Measurements from ENCODE around the gene ANKMY1. TPM values are rescaled to one million over a fixed set of nuclear protein-coding genes. Genes with fewer than 3 reads are reported as not detected.

The ANKMY1 gene
- total and polyA plus RNA-seq, 2 experiments from 2014 or later = 2.3 to 8.9 TPM

DNA sequence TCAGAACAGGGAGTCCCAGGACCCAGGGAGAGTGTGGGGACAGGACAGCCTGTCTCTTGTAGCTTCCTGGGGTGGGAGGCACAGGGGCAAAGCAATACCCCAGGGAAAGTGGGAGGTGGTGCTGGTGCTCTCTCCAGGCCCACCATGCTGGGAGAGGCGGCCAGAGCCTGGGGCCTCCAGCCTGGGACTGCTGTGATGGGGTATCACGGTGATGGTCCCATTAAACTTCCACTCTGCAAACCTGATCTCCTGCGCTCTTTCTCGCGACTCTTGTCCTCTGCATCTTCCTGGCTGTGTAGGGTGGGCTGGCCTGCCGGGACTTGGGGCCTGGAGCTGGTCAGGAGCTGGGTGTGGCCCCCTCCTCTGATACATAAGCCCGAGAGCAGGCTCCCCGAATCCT is 20.7 kb upstream of the ANKMY1 start (continued):
- TF ChIP-seq, protein P1, sequence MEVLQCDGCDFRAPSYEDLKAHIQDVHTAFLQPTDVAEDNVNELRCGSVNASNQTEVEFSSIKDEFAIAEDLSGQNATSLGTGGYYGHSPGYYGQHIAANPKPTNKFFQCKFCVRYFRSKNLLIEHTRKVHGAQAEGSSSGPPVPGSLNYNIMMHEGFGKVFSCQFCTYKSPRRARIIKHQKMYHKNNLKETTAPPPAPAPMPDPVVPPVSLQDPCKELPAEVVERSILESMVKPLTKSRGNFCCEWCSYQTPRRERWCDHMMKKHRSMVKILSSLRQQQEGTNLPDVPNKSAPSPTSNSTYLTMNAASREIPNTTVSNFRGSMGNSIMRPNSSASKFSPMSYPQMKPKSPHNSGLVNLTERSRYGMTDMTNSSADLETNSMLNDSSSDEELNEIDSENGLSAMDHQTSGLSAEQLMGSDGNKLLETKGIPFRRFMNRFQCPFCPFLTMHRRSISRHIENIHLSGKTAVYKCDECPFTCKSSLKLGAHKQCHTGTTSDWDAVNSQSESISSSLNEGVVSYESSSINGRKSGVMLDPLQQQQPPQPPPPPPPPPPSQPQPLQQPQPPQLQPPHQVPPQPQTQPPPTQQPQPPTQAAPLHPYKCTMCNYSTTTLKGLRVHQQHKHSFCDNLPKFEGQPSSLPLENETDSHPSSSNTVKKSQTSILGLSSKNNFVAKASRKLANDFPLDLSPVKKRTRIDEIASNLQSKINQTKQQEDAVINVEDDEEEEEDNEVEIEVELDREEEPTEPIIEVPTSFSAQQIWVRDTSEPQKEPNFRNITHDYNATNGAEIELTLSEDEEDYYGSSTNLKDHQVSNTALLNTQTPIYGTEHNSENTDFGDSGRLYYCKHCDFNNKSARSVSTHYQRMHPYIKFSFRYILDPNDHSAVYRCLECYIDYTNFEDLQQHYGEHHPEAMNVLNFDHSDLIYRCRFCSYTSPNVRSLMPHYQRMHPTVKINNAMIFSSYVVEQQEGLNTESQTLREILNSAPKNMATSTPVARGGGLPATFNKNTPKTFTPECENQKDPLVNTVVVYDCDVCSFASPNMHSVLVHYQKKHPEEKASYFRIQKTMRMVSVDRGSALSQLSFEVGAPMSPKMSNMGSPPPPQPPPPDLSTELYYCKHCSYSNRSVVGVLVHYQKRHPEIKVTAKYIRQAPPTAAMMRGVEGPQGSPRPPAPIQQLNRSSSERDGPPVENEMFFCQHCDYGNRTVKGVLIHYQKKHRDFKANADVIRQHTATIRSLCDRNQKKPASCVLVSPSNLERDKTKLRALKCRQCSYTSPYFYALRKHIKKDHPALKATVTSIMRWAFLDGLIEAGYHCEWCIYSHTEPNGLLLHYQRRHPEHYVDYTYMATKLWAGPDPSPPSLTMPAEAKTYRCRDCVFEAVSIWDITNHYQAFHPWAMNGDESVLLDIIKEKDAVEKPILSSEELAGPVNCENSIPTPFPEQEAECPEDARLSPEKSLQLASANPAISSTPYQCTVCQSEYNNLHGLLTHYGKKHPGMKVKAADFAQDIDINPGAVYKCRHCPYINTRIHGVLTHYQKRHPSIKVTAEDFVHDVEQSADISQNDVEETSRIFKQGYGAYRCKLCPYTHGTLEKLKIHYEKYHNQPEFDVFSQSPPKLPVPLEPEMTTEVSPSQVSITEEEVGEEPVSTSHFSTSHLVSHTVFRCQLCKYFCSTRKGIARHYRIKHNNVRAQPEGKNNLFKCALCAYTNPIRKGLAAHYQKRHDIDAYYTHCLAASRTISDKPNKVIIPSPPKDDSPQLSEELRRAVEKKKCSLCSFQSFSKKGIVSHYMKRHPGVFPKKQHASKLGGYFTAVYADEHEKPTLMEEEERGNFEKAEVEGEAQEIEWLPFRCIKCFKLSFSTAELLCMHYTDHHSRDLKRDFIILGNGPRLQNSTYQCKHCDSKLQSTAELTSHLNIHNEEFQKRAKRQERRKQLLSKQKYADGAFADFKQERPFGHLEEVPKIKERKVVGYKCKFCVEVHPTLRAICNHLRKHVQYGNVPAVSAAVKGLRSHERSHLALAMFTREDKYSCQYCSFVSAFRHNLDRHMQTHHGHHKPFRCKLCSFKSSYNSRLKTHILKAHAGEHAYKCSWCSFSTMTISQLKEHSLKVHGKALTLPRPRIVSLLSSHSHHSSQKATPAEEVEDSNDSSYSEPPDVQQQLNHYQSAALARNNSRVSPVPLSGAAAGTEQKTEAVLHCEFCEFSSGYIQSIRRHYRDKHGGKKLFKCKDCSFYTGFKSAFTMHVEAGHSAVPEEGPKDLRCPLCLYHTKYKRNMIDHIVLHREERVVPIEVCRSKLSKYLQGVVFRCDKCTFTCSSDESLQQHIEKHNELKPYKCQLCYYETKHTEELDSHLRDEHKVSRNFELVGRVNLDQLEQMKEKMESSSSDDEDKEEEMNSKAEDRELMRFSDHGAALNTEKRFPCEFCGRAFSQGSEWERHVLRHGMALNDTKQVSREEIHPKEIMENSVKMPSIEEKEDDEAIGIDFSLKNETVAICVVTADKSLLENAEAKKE (CRISPR knock-in tag; IDR thresholded peaks at IDR 0.05) = no peak
- TF ChIP-seq, protein P2, sequence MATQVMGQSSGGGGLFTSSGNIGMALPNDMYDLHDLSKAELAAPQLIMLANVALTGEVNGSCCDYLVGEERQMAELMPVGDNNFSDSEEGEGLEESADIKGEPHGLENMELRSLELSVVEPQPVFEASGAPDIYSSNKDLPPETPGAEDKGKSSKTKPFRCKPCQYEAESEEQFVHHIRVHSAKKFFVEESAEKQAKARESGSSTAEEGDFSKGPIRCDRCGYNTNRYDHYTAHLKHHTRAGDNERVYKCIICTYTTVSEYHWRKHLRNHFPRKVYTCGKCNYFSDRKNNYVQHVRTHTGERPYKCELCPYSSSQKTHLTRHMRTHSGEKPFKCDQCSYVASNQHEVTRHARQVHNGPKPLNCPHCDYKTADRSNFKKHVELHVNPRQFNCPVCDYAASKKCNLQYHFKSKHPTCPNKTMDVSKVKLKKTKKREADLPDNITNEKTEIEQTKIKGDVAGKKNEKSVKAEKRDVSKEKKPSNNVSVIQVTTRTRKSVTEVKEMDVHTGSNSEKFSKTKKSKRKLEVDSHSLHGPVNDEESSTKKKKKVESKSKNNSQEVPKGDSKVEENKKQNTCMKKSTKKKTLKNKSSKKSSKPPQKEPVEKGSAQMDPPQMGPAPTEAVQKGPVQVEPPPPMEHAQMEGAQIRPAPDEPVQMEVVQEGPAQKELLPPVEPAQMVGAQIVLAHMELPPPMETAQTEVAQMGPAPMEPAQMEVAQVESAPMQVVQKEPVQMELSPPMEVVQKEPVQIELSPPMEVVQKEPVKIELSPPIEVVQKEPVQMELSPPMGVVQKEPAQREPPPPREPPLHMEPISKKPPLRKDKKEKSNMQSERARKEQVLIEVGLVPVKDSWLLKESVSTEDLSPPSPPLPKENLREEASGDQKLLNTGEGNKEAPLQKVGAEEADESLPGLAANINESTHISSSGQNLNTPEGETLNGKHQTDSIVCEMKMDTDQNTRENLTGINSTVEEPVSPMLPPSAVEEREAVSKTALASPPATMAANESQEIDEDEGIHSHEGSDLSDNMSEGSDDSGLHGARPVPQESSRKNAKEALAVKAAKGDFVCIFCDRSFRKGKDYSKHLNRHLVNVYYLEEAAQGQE (IDR thresholded peaks at IDR 0.05; ENCODE audit: unreplicated experiment) = no peak
- TF ChIP-seq JUNB (IDR thresholded peaks at IDR 0.05; ENCODE audit: unreplicated experiment) (no peak), CREB1 (CRISPR knock-in tag; IDR thresholded peaks at IDR 0.05; ENCODE audit: low read depth) (no peak), POLR2AphosphoS5 (IDR thresholded peaks at IDR 0.05; ENCODE audit: low read depth) (no peak), STAT1 (IDR thresholded peaks at IDR 0.05; ENCODE audit: unreplicated experiment) (no peak), NANOG (IDR thresholded peaks at IDR 0.05; ENCODE audit: borderline replicate concordance) (no peak)
